Peyer's patch (tissue), 4 donors: ENCODE data around the gene ACTL6B.

Source experiments
- POLR2A ChIP-seq, 2 donors: fragments of 450-650 bp; IDR thresholded peaks; one replicate each; pipeline ENCODE4 v1.5.1; 2017; ENCODE audit warnings: antibody characterized with exemption in 2 of 2, mild to moderate bottlenecking in 2 of 2, moderate library complexity in 2 of 2
- TF ChIP-seq, protein P1 (sequence below), 6 experiments: fragments of 450-650 bp in 4 of 6; fragments of 200-600 bp in 2 of 6; sonication (generic) in 1 of 6; IDR thresholded peaks; one replicate each; pipeline ENCODE4 v1.5.1; 2017 to 2019; ENCODE audit warnings: antibody characterized with exemption in 6 of 6, mild to moderate bottlenecking in 3 of 6, moderate library complexity in 1 of 6

- TF ChIP-seq, protein P1, sequence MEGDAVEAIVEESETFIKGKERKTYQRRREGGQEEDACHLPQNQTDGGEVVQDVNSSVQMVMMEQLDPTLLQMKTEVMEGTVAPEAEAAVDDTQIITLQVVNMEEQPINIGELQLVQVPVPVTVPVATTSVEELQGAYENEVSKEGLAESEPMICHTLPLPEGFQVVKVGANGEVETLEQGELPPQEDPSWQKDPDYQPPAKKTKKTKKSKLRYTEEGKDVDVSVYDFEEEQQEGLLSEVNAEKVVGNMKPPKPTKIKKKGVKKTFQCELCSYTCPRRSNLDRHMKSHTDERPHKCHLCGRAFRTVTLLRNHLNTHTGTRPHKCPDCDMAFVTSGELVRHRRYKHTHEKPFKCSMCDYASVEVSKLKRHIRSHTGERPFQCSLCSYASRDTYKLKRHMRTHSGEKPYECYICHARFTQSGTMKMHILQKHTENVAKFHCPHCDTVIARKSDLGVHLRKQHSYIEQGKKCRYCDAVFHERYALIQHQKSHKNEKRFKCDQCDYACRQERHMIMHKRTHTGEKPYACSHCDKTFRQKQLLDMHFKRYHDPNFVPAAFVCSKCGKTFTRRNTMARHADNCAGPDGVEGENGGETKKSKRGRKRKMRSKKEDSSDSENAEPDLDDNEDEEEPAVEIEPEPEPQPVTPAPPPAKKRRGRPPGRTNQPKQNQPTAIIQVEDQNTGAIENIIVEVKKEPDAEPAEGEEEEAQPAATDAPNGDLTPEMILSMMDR (IDR thresholded peaks at IDR 0.05) = no peak
- TF ChIP-seq POLR2A (IDR thresholded peaks at IDR 0.05) = no peak
Measured at GRCh38 chr7:100604976-100605911, 51.0 kb downstream of the ACTL6B start.
